H1 (cell line): Measurements from ENCODE around the gene FFAR2. TPM values are rescaled to one million over a fixed set of nuclear protein-coding genes. Genes with fewer than 3 reads are reported as not detected.

Experiments used
- CTCF ChIA-PET: fragments of 300-600 bp; sonication (Branson Sonifier 250); formaldehyde crosslinking; loops from one replicate; lab custom pipeline; 2021; ENCODE audit not compliant: partially characterized antibody; lab: Charles Lee
- POLR2A ChIA-PET: fragments of 300-600 bp; sonication (Branson Sonifier 250); formaldehyde crosslinking; loops from one replicate; lab custom pipeline; 2021; ENCODE audit warnings: inconsistent platforms; ENCODE audit not compliant: partially characterized antibody; lab: Charles Lee
- DNase-seq, 2 experiments: peaks; one replicate each; pipeline versions ENCODE4 v3.0.0 to v3.0.0-alpha.2; 2010 to 2022; ENCODE audit warnings: low spot score in 2 of 2, low read depth in 1 of 2, mixed read lengths in 1 of 2
- FAIRE-seq: peaks from 2 replicates; lab custom pipeline; 2011; peaks lifted over from hg19 to GRCh38; lab: Jason Lieb, UNC
- H2AFZ ChIP-seq: 2 replicates; pipeline ENCODE4 v1.8.1; 2012; ENCODE audit warnings: low read length, inconsistent platforms
- H2AK5ac ChIP-seq: 2 replicates; pipeline ENCODE4 v1.6.1; 2013; ENCODE audit warnings: low read depth, low read length
- H2BK120ac ChIP-seq: replicated peaks from 2 replicates; pipeline ENCODE3; 2013; ENCODE audit warnings: low read depth, low read length, inconsistent platforms
- H2BK12ac ChIP-seq: 2 replicates; pipeline ENCODE4 v1.6.1; 2013; ENCODE audit warnings: low read depth, low read length
- H2BK15ac ChIP-seq: 2 replicates; pipeline ENCODE4 v1.6.1; 2013; ENCODE audit warnings: low read length
- H2BK20ac ChIP-seq: 2 replicates; pipeline ENCODE4 v1.6.1; 2013; ENCODE audit warnings: low read length
- H2BK5ac ChIP-seq: 2 replicates; pipeline ENCODE4 v1.6.1; 2013; ENCODE audit warnings: low read depth, low read length
- H3K14ac ChIP-seq: 2 replicates; pipeline ENCODE4 v1.6.1; 2013; ENCODE audit warnings: inconsistent platforms; ENCODE audit not compliant: insufficient read length
- H3K18ac ChIP-seq: 2 replicates; pipeline ENCODE4 v1.6.1; 2013; ENCODE audit warnings: low read length; ENCODE audit errors: extremely low read depth
- H3K23ac ChIP-seq: 2 replicates; pipeline ENCODE4 v1.6.1; 2013; ENCODE audit warnings: inconsistent platforms; ENCODE audit not compliant: insufficient read length
- H3K23me2 ChIP-seq: 2 replicates; pipeline ENCODE4 v1.6.1; 2013; ENCODE audit warnings: low read depth, low read length
- H3K27ac ChIP-seq: 2 replicates; pipeline ENCODE4 v1.6.1; 2011; ENCODE audit warnings: low read depth, low read length, inconsistent platforms
- H3K27me3 ChIP-seq, 4 experiments: replicated peaks in 1 of 4; 1 replicate in 1 of 4; 2 replicates in 3 of 4; pipeline versions ENCODE4 v1.6.1 to v1.8.1; 2011 to 2013; ENCODE audit warnings: low read length in 3 of 4, mild to moderate bottlenecking in 3 of 4, inconsistent platforms in 2 of 4, mixed read lengths in 2 of 4, moderate library complexity in 1 of 4; ENCODE audit not compliant: control insufficient read depth in 3 of 4, insufficient read depth in 3 of 4; ENCODE audit errors: extremely low read depth in 1 of 4
- H3K36me3 ChIP-seq, 4 experiments: 2 replicates each; pipeline versions ENCODE4 v1.6.1 to v1.8.1; 2011 to 2013; ENCODE audit warnings: mild to moderate bottlenecking in 4 of 4, low read length in 3 of 4, moderate library complexity in 2 of 4, control low read depth in 1 of 4, inconsistent platforms in 1 of 4; ENCODE audit not compliant: insufficient read depth in 4 of 4, control insufficient read depth in 2 of 4
- H3K4ac ChIP-seq: replicated peaks from 2 replicates; pipeline ENCODE3; 2013; ENCODE audit warnings: low read length, low read depth, mixed read lengths, inconsistent platforms; ENCODE audit not compliant: insufficient read length
- H3K4me1 ChIP-seq, 4 experiments: replicated peaks in 1 of 4; 1 replicate in 1 of 4; 2 replicates in 3 of 4; pipeline versions ENCODE4 v1.6.1 to v1.8.1; 2011 to 2013; ENCODE audit warnings: low read length in 3 of 4, inconsistent platforms in 2 of 4, mixed read lengths in 1 of 4; ENCODE audit not compliant: insufficient read depth in 4 of 4, control insufficient read depth in 3 of 4
- H3K4me2 ChIP-seq, 2 experiments: 2 replicates each; pipeline versions ENCODE4 v1.6.1 to v1.8.1; 2011 to 2013; ENCODE audit warnings: low read depth in 2 of 2, low read length in 2 of 2, control low read depth in 1 of 2, inconsistent platforms in 1 of 2, mild to moderate bottlenecking in 1 of 2; ENCODE audit not compliant: insufficient read depth in 1 of 2
- H3K4me3 ChIP-seq, 4 experiments: fragments of 200-600, 300-600 bp in 1 of 4; sonication (generic), shearing (Covaris generic), sonication (Bioruptor Twin) in 1 of 4; 2 replicates each; pipeline versions ENCODE4 v1.5.1 to v1.8.1; 2011 to 2016; ENCODE audit warnings: low read length in 4 of 4, low read depth in 3 of 4, control low read depth in 2 of 4, inconsistent platforms in 2 of 4, mild to moderate bottlenecking in 2 of 4, mixed read lengths in 1 of 4, moderate library complexity in 1 of 4; ENCODE audit not compliant: insufficient read depth in 2 of 4; ENCODE audit errors: extremely low read depth in 1 of 4
- H3K56ac ChIP-seq: replicated peaks from 2 replicates; pipeline ENCODE3; 2013; ENCODE audit warnings: low read depth, mild to moderate bottlenecking, mixed read lengths, low read length, inconsistent platforms; ENCODE audit not compliant: insufficient read length
- H3K79me1 ChIP-seq: 2 replicates; pipeline ENCODE4 v1.6.1; 2013; ENCODE audit warnings: low read depth, low read length, control low read depth
- H3K79me2 ChIP-seq, 2 experiments: 2 replicates each; pipeline versions ENCODE4 v1.6.1 to v1.8.1; 2012 to 2013; ENCODE audit warnings: low read length in 2 of 2, mild to moderate bottlenecking in 2 of 2, inconsistent platforms in 1 of 2; ENCODE audit not compliant: insufficient read depth in 2 of 2, control insufficient read depth in 1 of 2
- H3K9ac ChIP-seq, 4 experiments: replicated peaks in 1 of 4; 1 replicate in 1 of 4; 2 replicates in 3 of 4; pipeline versions ENCODE4 v1.6.1 to v1.8.1; 2011 to 2013; ENCODE audit warnings: low read depth in 3 of 4, low read length in 3 of 4, control low read depth in 2 of 4, mild to moderate bottlenecking in 2 of 4, moderate library complexity in 2 of 4, inconsistent platforms in 1 of 4; ENCODE audit errors: extremely low read depth in 1 of 4
- H3K9me3 ChIP-seq, 2 experiments: 2 replicates each; pipeline versions ENCODE4 v1.6.1 to v1.8.1; 2012 to 2013; ENCODE audit warnings: mild to moderate bottlenecking in 2 of 2, moderate library complexity in 2 of 2, control low read depth in 1 of 2, inconsistent platforms in 1 of 2, low read depth in 1 of 2, low read length in 1 of 2, mixed read lengths in 1 of 2; ENCODE audit not compliant: insufficient read depth in 2 of 2
- H4K20me1 ChIP-seq, 2 experiments: replicated peaks in 1 of 2; 2 replicates each; pipeline versions ENCODE3 to v1.8.1; 2011 to 2013; ENCODE audit warnings: inconsistent platforms in 2 of 2, low read length in 2 of 2, mild to moderate bottlenecking in 1 of 2; ENCODE audit not compliant: insufficient read depth in 2 of 2, control insufficient read depth in 1 of 2
- H4K5ac ChIP-seq: 2 replicates; pipeline ENCODE4 v1.6.1; 2013; ENCODE audit warnings: low read length, low read depth, mixed read lengths, inconsistent platforms; ENCODE audit not compliant: insufficient read length
- H4K8ac ChIP-seq: 2 replicates; pipeline ENCODE4 v1.8.0; 2013; ENCODE audit warnings: mild to moderate bottlenecking, moderate library complexity, low read length, inconsistent platforms; ENCODE audit not compliant: insufficient read depth; ENCODE audit errors: extremely low read depth
- H4K91ac ChIP-seq: replicated peaks from 2 replicates; pipeline ENCODE3; 2013; ENCODE audit warnings: low read length, mixed read lengths, inconsistent platforms; ENCODE audit not compliant: insufficient read length
- EP300 ChIP-seq, 2 experiments: IDR thresholded peaks; 1 replicate in 1 of 2; 2 replicates in 1 of 2; pipeline ENCODE4 v1.6.1; 2011 to 2012; ENCODE audit warnings: low read depth in 2 of 2, low read length in 2 of 2, mild to moderate bottlenecking in 2 of 2, borderline replicate concordance in 1 of 2, inconsistent platforms in 1 of 2, moderate library complexity in 1 of 2
- MAFK ChIP-seq: IDR thresholded peaks from 2 replicates; pipeline ENCODE4 v1.6.1; 2012; ENCODE audit warnings: low read depth, mild to moderate bottlenecking, improper control_type of control experiment, low read length
- RFX5 ChIP-seq: IDR thresholded peaks from 2 replicates; pipeline ENCODE4 v1.6.1; 2011; ENCODE audit warnings: low read depth, low read length, improper control_type of control experiment, borderline replicate concordance
- ZNF274 ChIP-seq: IDR thresholded peaks from 2 replicates; pipeline ENCODE4 v1.7.0; 2012; ENCODE audit warnings: low read length, borderline replicate concordance; ENCODE audit errors: extremely low read depth
- WGBS, 2 experiments: shearing (Covaris generic) in 1 of 2; methylation state at CpG; one replicate each; pipeline versions ENCODE4 v1.1.6 to v1.1.7; 2013 to 2015; ENCODE audit warnings: low lambda C conversion rate in 2 of 2, mixed read lengths in 2 of 2, inconsistent platforms in 1 of 2, low coverage in 1 of 2, missing lambda C conversion rate in 1 of 2; ENCODE audit not compliant: insufficient replicate concordance in 2 of 2, insufficient coverage in 1 of 2, insufficient read length in 1 of 2; ENCODE audit errors: extremely low coverage in 1 of 2, missing lambda C conversion rate in 1 of 2; 5-methylcytosine and 5-hydroxymethylcytosine counted together
- polyA plus RNA-seq, 7 experiments: library from polyadenylated mRNA; depleted of rRNA in 3 of 7; stranded (reverse) in 5 of 7; unstranded in 2 of 7; fragments of >200 nt in 5 of 7; fragments of 200-250 nt in 2 of 7; gene quantifications; 1 replicate in 5 of 7; 2 replicates in 1 of 7; 4 replicates in 1 of 7; pipeline versions ENCODE4 v1.2.1 to v1.2.3, GENCODE V29; 2011 to 2013; ENCODE audit warnings: missing spikeins in 2 of 7, mixed read lengths in 2 of 7
- total RNA-seq: library from RNA; stranded (reverse); fragmentation: NEBNext Ultra II Directional; extraction: Animal tissue kit (Norgen Biotek cat#: 25700); gene quantifications from 2 replicates; pipeline ENCODE4 v1.2.1, GENCODE V29; 2021
- TF ChIP-seq, protein P1 (sequence below): IDR thresholded peaks from 2 replicates; pipeline ENCODE4 v1.6.1; 2012; ENCODE audit warnings: inconsistent platforms
- TF ChIP-seq, protein P2 (sequence below), 3 experiments: IDR thresholded peaks; 1 replicate in 2 of 3; 2 replicates in 1 of 3; pipeline versions ENCODE4 v1.5.1 to v1.6.1; 2011; ENCODE audit warnings: low read length in 3 of 3, mild to moderate bottlenecking in 3 of 3, inconsistent platforms in 2 of 3, low read depth in 1 of 3, moderate library complexity in 1 of 3; ENCODE audit not compliant: insufficient read depth in 1 of 3; ENCODE audit errors: control extremely low read depth in 1 of 3

The FFAR2 gene
- total and polyA plus RNA-seq, 2 of the 8 experiments (the other 6 are each of a cell fraction or from before 2014, with no cell fraction given) = not detected

DNA sequence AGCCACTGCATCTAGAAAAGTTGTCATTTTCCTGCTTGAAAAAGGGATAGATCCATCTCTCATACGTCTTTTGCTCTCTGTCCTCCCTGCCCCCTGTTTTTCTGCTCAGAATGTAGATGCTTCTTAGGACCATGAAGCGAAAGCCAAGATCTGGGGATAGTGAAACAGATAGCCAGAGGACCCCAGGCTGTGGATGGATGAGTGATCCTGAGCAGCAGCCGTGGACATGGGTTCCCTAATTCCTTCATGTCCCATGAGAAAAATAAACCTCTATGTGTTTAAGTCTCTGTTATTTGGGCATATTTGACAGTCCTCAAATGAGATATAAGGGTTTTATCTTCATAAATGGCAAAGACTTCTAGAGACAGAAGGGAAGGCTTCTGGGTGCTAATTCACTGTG is 12.2 kb upstream of the FFAR2 start:
- POLR2A ChIA-PET = no interaction called here
- TF ChIP-seq MAFK (no peak), RFX5 (no peak), EP300 (IDR thresholded peaks at IDR 0.05; ENCODE audit: borderline replicate concordance in 1 of 2, low read depth in 2 of 2, low read length in 2 of 2) (no peak), ZNF274 (no peak)
- TF ChIP-seq, protein P1, sequence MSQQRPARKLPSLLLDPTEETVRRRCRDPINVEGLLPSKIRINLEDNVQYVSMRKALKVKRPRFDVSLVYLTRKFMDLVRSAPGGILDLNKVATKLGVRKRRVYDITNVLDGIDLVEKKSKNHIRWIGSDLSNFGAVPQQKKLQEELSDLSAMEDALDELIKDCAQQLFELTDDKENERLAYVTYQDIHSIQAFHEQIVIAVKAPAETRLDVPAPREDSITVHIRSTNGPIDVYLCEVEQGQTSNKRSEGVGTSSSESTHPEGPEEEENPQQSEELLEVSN = no peak
- TF ChIP-seq, protein P2, sequence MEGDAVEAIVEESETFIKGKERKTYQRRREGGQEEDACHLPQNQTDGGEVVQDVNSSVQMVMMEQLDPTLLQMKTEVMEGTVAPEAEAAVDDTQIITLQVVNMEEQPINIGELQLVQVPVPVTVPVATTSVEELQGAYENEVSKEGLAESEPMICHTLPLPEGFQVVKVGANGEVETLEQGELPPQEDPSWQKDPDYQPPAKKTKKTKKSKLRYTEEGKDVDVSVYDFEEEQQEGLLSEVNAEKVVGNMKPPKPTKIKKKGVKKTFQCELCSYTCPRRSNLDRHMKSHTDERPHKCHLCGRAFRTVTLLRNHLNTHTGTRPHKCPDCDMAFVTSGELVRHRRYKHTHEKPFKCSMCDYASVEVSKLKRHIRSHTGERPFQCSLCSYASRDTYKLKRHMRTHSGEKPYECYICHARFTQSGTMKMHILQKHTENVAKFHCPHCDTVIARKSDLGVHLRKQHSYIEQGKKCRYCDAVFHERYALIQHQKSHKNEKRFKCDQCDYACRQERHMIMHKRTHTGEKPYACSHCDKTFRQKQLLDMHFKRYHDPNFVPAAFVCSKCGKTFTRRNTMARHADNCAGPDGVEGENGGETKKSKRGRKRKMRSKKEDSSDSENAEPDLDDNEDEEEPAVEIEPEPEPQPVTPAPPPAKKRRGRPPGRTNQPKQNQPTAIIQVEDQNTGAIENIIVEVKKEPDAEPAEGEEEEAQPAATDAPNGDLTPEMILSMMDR (IDR thresholded peaks at IDR 0.05; ENCODE audit: control extremely low read depth in 1 of 3, insufficient read depth in 1 of 3, low read depth in 1 of 3, low read length in 3 of 3) = no peak

More for the DNA sequence above, 12.2 kb upstream of the FFAR2 start:
- Histone ChIP-seq H3K4ac (no peak overlapping the region), H3K23ac (no peak overlapping the region), H3K4me1 (no peaks in the 10 kb centered on the region), H2AK5ac (no peak overlapping the region), H2BK12ac (no peak overlapping the region), H3K9ac (no peak overlapping the region), H3K9me3 (no peaks in the 10 kb centered on the region), H2BK5ac (no peak overlapping the region), H3K56ac (no peak overlapping the region), H3K23me2 (no peaks in the 10 kb centered on the region), H4K91ac (no peak overlapping the region), H3K27ac (no peak overlapping the region), H3K79me2 (no peaks in the 10 kb centered on the region), H3K4me2 (no peak overlapping the region), H2BK15ac (no peak overlapping the region), H4K5ac (no peak overlapping the region), H2AFZ (no peak overlapping the region), H3K36me3 (no peaks in the 10 kb centered on the region), H3K79me1 (no peaks in the 10 kb centered on the region), H3K4me3 (no peak overlapping the region), H3K27me3 (no peaks in the 10 kb centered on the region), H4K8ac (no peak overlapping the region), H4K20me1 (no peaks in the 10 kb centered on the region), H3K18ac (no peak overlapping the region), H2BK20ac (no peak overlapping the region), H3K14ac (no peak overlapping the region), H2BK120ac (no peak overlapping the region)
- WGBS, 2 experiments = 78% methylated on average over 3 of the region's 3 CpGs; no CpG with 5 or more reads in 1 of the 2 experiments
- DNase-seq (no peak), FAIRE-seq (no peak)
- CTCF ChIA-PET = no interaction called here
